MCF 10A (cell line): Measurements from ENCODE around the gene PRXL2A. TPM values are rescaled to one million over a fixed set of nuclear protein-coding genes. Genes with fewer than 3 reads are reported as not detected.

ENCODE experiments used
- BruUV-seq: library from RNA; stranded (reverse); fragments of 400-500 nt; replicated peaks from 2 replicates; lab custom pipeline; 2021; lab: Mats Ljungman, UMichigan
- CTCF ChIA-PET: fragments of 300-600 bp; sonication (Branson Sonifier 250); formaldehyde crosslinking; extraction: SDS; loops from one replicate; lab custom pipeline; 2021; ENCODE audit warnings: antibody characterized with exemption, inconsistent platforms; lab: Yijun Ruan, JAX
- POLR2A ChIA-PET: fragments of 300-600, 350-650 bp; sonication (Branson Sonifier 250); formaldehyde crosslinking; extraction: SDS; loops from one replicate; lab custom pipeline; 2020; ENCODE audit warnings: antibody characterized with exemption, inconsistent platforms; lab: Yijun Ruan, JAX
- DNase-seq: peaks from one replicate; pipeline ENCODE4 v3.0.0-alpha.2; 2018; ENCODE audit not compliant: unreplicated experiment
- H3K27ac Mint-ChIP-seq: one replicate; pipeline ENCODE4 v1.8.0; 2022; ENCODE audit warnings: mild to moderate bottlenecking, low read depth, mixed read lengths; ENCODE audit not compliant: unreplicated experiment
- H3K27me3 Mint-ChIP-seq: one replicate; pipeline ENCODE4 v1.8.0; 2022; ENCODE audit warnings: mixed read lengths; ENCODE audit not compliant: insufficient read depth, unreplicated experiment
- H3K36me3 Mint-ChIP-seq: one replicate; pipeline ENCODE4 v1.8.0; 2022; ENCODE audit warnings: mild to moderate bottlenecking, moderate library complexity, mixed read lengths; ENCODE audit not compliant: insufficient read depth, unreplicated experiment
- H3K4me1 Mint-ChIP-seq: one replicate; pipeline ENCODE4 v1.8.0; 2022; ENCODE audit warnings: mixed read lengths; ENCODE audit not compliant: insufficient read depth, unreplicated experiment
- H3K4me3 Mint-ChIP-seq: one replicate; pipeline ENCODE4 v1.8.0; 2022; ENCODE audit warnings: mild to moderate bottlenecking, moderate library complexity, mixed read lengths; ENCODE audit not compliant: unreplicated experiment
- H3K9me3 Mint-ChIP-seq: one replicate; pipeline ENCODE4 v1.8.0; 2022; ENCODE audit warnings: mixed read lengths; ENCODE audit not compliant: unreplicated experiment
- CTCF ChIP-seq: fragments of 200-600 bp; IDR thresholded peaks from one replicate; pipeline ENCODE4 v1.8.0; 2022; ENCODE audit warnings: antibody characterized with exemption, mild to moderate bottlenecking; ENCODE audit not compliant: unreplicated experiment
- intact Hi-C: fragments of 100-400 bp; cut with micrococcal nuclease; formaldehyde crosslinking; loops from 2 replicates; pipeline ENCODE4 v1.14.1; 2022
- total RNA-seq: library from RNA; stranded (reverse); gene quantifications from 2 replicates; pipeline ENCODE4 v1.2.3, GENCODE V29; 2022

The PRXL2A gene
- total RNA-seq, 1 experiment from 2014 or later: 6.7 TPM

GRCh38 chr10:80405626-80406025, 2.7 kb upstream of the PRXL2A start:
- CTCF ChIA-PET: interaction anchor here (0.6 to 2.0 kb wide), 5 partner anchors 23 to 354 kb away, joined by 3 to 12 read pairs (median 4); no protein-coding TSS in a partner anchor
- no peaks in the 10 kb centered on the region for H3K9me3 Mint-ChIP-seq

GRCh38 chr10:80406204-80406603, 2.1 kb upstream of the PRXL2A start:
- TF ChIP-seq CTCF: no peak
- Mint-ChIP-seq H3K36me3 (no peaks in the 10 kb centered on the region), H3K4me1 (peaks cover 15% of the 10 kb centered on the region), H3K27me3 (no peaks in the 10 kb centered on the region), H3K27ac (no peak overlapping the region), H3K9me3 (no peaks in the 10 kb centered on the region), H3K4me3 (no peak overlapping the region)
- no TSS peak for BruUV-seq
- no peak for DNase-seq
- ChIA-PET POLR2A (no interaction called here), CTCF (interaction anchor here (0.6 to 2.0 kb wide), 5 partner anchors 24 to 355 kb away, joined by 3 to 12 read pairs (median 4); no protein-coding TSS in a partner anchor)
- intact Hi-C loops: no loop called here

More at GRCh38 chr10:80405626-80406025, 2.7 kb upstream of the PRXL2A start:
- H3K27ac Mint-ChIP-seq: no peak overlapping the region
- H3K4me1 Mint-ChIP-seq: peaks cover 15% of the 10 kb centered on the region
- intact Hi-C loops: no loop called here
- no peak overlapping the region for H3K4me3 Mint-ChIP-seq
- H3K27me3 Mint-ChIP-seq: no peaks in the 10 kb centered on the region
- no peak for TF ChIP-seq CTCF
- H3K36me3 Mint-ChIP-seq: no peaks in the 10 kb centered on the region
- no TSS peak for BruUV-seq
- DNase-seq: no peak
- POLR2A ChIA-PET: no interaction called here

- H3K27ac Mint-ChIP-seq: no peak overlapping the region
- no peaks in the 10 kb centered on the region for H3K27me3 Mint-ChIP-seq
- POLR2A ChIA-PET: no interaction called here
- CTCF ChIA-PET: interaction anchor here (0.7 to 2.0 kb wide), 5 partner anchors 30 to 98 kb away, joined by 3 to 8 read pairs (median 4); no protein-coding TSS in a partner anchor
- BruUV-seq: no TSS peak
- peaks cover 25% of the 10 kb centered on the region for H3K4me1 Mint-ChIP-seq
- intact Hi-C loops: no loop called here
- H3K36me3 Mint-ChIP-seq: peaks cover 8% of the 10 kb centered on the region
- peak overlapping the region; percentile 69 for H3K4me3 Mint-ChIP-seq
- H3K9me3 Mint-ChIP-seq: no peaks in the 10 kb centered on the region
- DNase-seq: no peak
- no peak for TF ChIP-seq CTCF
Observed at GRCh38 chr10:80407812-80408241, 524 bp upstream of the PRXL2A start.

GRCh38 chr10:80409121-80409520, 770 bp downstream of the PRXL2A start:
- DNase-seq: no peak
- ChIA-PET CTCF (interaction anchor here (0.9 to 4.0 kb wide), 2 partner anchors 26 to 35 kb away, joined by 3 to 24 read pairs; no protein-coding TSS in a partner anchor), POLR2A (no interaction called here)
- BruUV-seq: no TSS peak
- peak overlapping the region; percentile 69 for H3K4me3 Mint-ChIP-seq
- no peak overlapping the region for H3K27ac Mint-ChIP-seq
- H3K27me3 Mint-ChIP-seq: no peaks in the 10 kb centered on the region
- TF ChIP-seq CTCF: no peak
- intact Hi-C loops: no loop called here
- H3K4me1 Mint-ChIP-seq: peaks cover 37% of the 10 kb centered on the region
- no peaks in the 10 kb centered on the region for H3K9me3 Mint-ChIP-seq
- H3K36me3 Mint-ChIP-seq: peaks cover 8% of the 10 kb centered on the region
